SU-DHL-6 (cell line): ENCODE data around the gene USH1C.

Experiments
- CTCF ChIP-seq: fragments of 200-600 bp; sonication (generic); IDR thresholded peaks from one replicate; pipeline ENCODE4 v1.5.1; 2017; ENCODE audit warnings: antibody characterized with exemption, mild to moderate bottlenecking, low read length, moderate library complexity; ENCODE audit not compliant: insufficient read depth, poor library complexity, severe bottlenecking
- EZH2phosphoT487 ChIP-seq: fragments of 200-600 bp; sonication (generic), shearing (Covaris generic); conservative IDR thresholded peaks from 2 replicates; pipeline ENCODE4 v1.6.1; 2018; ENCODE audit warnings: mild to moderate bottlenecking, antibody characterized with exemption, low read length, moderate library complexity, mixed read lengths

GRCh38 chr11:17531071-17531600 is 13.1 kb downstream of the USH1C start:
- TF ChIP-seq CTCF: no peak
- no peak for TF ChIP-seq EZH2phosphoT487
